Measurements from ENCODE around the gene CDH13.
A peak's percentile ranks its signal among the peaks of the same experiment; 100 is the strongest.

The CDH13 gene

DNA sequence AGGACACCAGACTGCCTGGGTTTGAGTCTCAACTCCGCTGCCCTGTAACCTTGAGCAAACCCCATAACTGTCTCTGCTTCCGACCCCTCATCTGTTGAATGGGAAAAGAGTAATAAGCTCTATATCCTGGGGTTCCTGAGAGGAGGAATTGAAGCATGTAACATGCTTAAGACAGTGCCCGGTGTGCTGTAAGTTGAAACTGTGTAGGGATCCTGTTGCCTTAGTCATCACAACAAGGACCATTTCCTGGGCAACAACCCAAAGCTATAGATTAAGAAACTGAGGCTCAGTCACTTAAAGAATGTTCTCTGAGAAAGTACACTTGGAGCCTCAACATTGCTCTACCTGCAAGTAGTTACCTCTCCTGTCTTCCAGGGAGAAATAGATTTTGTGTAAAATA lies 23.0 kb downstream of the CDH13 start:
- no peak overlapping the region for H3K4me3 ChIP-seq (ENCODE audit: low read length)
- H3K4me1 ChIP-seq (ENCODE audit: control insufficient read depth, low read length): peaks cover 33% of the 10 kb centered on the region
- H3K36me3 ChIP-seq (ENCODE audit: control insufficient read depth, low read length): no peaks in the 10 kb centered on the region
- H3K79me2 ChIP-seq (ENCODE audit: control insufficient read depth, low read length): no peaks in the 10 kb centered on the region
- H3K9me2 ChIP-seq (replicated peaks; ENCODE audit: control insufficient read depth, low read length): no peaks in the 10 kb centered on the region
- no peak for TF ChIP-seq EZH2phosphoT487 (IDR thresholded peaks at IDR 0.05; ENCODE audit: borderline replicate concordance, low read length)
- TF ChIP-seq, protein P1, sequence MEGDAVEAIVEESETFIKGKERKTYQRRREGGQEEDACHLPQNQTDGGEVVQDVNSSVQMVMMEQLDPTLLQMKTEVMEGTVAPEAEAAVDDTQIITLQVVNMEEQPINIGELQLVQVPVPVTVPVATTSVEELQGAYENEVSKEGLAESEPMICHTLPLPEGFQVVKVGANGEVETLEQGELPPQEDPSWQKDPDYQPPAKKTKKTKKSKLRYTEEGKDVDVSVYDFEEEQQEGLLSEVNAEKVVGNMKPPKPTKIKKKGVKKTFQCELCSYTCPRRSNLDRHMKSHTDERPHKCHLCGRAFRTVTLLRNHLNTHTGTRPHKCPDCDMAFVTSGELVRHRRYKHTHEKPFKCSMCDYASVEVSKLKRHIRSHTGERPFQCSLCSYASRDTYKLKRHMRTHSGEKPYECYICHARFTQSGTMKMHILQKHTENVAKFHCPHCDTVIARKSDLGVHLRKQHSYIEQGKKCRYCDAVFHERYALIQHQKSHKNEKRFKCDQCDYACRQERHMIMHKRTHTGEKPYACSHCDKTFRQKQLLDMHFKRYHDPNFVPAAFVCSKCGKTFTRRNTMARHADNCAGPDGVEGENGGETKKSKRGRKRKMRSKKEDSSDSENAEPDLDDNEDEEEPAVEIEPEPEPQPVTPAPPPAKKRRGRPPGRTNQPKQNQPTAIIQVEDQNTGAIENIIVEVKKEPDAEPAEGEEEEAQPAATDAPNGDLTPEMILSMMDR (IDR thresholded peaks at IDR 0.05; ENCODE audit: low read depth, low read length, poor library complexity, severe bottlenecking): no peak
- no peaks in the 10 kb centered on the region for H3F3A ChIP-seq (ENCODE audit: control insufficient read depth, insufficient read depth)
- H3K4me2 ChIP-seq (ENCODE audit: low read length): no peak overlapping the region
- H3K27me3 ChIP-seq (ENCODE audit: control insufficient read depth, low read length): no peaks in the 10 kb centered on the region
- 0 out of 2 replicates have a peak, but pooled peaks cover 4% of the 10 kb centered on the region for H3K9me3 ChIP-seq (ENCODE audit: control insufficient read depth, insufficient read depth, low read length)
- no peak overlapping the region for H3K27ac ChIP-seq (ENCODE audit: low read depth, low read length)
- no peaks in the 10 kb centered on the region for H4K20me1 ChIP-seq (ENCODE audit: control insufficient read depth, insufficient read depth, low read depth, low read length)

DNA sequence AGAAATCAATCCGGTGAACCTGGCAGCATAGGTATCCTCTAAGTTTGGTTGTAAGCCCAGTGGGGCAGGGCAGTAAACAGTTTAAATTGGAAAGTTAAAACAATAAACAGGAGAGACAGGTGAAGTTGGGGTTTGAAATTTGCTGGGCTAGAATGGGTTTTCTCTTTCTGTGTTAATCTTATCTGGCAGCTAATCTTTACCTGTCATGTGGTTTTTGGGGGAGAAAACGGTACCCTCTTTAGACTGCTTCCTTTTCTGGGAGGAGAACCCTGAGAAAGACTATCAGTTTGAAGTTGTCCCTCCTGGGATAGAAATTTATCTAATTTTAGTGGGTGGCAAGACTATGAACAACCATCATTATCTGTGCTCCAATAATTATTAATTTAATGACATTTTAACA lies 24.0 kb downstream of the CDH13 start:
- Histone ChIP-seq H3K9me2 (replicated peaks; ENCODE audit: control insufficient read depth, low read length) (no peaks in the 10 kb centered on the region), H3K9me3 (ENCODE audit: control insufficient read depth, insufficient read depth, low read length) (0 out of 2 replicates have a peak, but pooled peaks cover 4% of the 10 kb centered on the region), H3K27ac (ENCODE audit: low read depth, low read length) (no peak overlapping the region), H3K4me1 (ENCODE audit: control insufficient read depth, low read length) (peaks cover 33% of the 10 kb centered on the region), H3K79me2 (ENCODE audit: control insufficient read depth, low read length) (no peaks in the 10 kb centered on the region), H3K27me3 (ENCODE audit: control insufficient read depth, low read length) (no peaks in the 10 kb centered on the region), H4K20me1 (ENCODE audit: control insufficient read depth, insufficient read depth, low read depth, low read length) (no peaks in the 10 kb centered on the region), H3K4me3 (ENCODE audit: low read length) (no peak overlapping the region), H3K36me3 (ENCODE audit: control insufficient read depth, low read length) (no peaks in the 10 kb centered on the region), H3F3A (ENCODE audit: control insufficient read depth, insufficient read depth) (no peaks in the 10 kb centered on the region), H3K4me2 (ENCODE audit: low read length) (no peak overlapping the region)
- no peak for TF ChIP-seq EZH2phosphoT487 (IDR thresholded peaks at IDR 0.05; ENCODE audit: borderline replicate concordance, low read length)
- TF ChIP-seq, protein P1 (IDR thresholded peaks at IDR 0.05; ENCODE audit: low read depth, low read length, poor library complexity, severe bottlenecking): no peak

DNA sequence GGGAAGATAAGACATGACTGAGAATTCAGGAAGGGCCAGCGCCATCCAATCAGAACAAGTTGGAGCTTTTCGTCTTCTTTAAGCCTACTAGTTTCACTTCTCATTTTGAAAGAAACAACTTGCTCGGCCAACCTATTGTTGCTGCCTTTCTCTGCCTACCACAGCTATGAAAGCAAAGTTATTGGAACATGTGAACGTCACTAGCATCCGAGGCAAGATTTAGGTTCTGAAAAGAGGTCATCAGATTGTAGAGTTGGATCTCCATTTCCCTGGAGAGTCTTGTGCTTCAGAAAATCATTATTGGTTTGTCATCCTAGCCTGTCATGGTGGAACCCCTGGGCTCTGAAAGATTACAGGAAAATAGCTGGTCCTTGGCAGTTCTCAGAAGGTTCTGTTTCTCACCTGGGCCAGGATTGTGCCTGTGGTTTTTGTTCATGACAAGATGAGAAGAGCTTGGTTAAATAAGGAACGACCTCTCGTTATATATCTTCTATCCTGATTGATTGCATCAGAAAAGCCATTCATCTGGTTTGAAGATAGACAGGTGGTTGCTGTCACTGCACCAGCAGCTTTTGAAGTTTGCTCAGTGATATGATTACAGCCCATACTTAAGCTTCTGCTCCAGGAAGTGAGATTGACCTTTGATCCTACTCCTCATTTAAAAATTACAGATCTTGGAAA lies 25.3 kb downstream of the CDH13 start:
- Histone ChIP-seq H3K79me2 (ENCODE audit: control insufficient read depth, low read length) (no peaks in the 10 kb centered on the region), H3K36me3 (ENCODE audit: control insufficient read depth, low read length) (no peaks in the 10 kb centered on the region), H3K9me3 (ENCODE audit: control insufficient read depth, insufficient read depth, low read length) (0 out of 2 replicates have a peak, but pooled peaks cover 4% of the 10 kb centered on the region), H3K4me3 (ENCODE audit: low read length) (peak overlapping the region; percentile 35; the same call in 1 of the 2 replicates), H3K4me2 (ENCODE audit: low read length) (peak overlapping the region; percentile 45), H3K4me1 (ENCODE audit: control insufficient read depth, low read length) (peaks cover 33% of the 10 kb centered on the region), H4K20me1 (ENCODE audit: control insufficient read depth, insufficient read depth, low read depth, low read length) (no peaks in the 10 kb centered on the region), H3K27ac (ENCODE audit: low read depth, low read length) (peak overlapping the region; percentile 30), H3K9me2 (replicated peaks; ENCODE audit: control insufficient read depth, low read length) (no peaks in the 10 kb centered on the region), H3F3A (ENCODE audit: control insufficient read depth, insufficient read depth) (no peaks in the 10 kb centered on the region), H3K27me3 (ENCODE audit: control insufficient read depth, low read length) (no peaks in the 10 kb centered on the region)
- no peak for TF ChIP-seq EZH2phosphoT487 (IDR thresholded peaks at IDR 0.05; ENCODE audit: borderline replicate concordance, low read length)
- TF ChIP-seq, protein P1 (IDR thresholded peaks at IDR 0.05; ENCODE audit: low read depth, low read length, poor library complexity, severe bottlenecking): no peak

Measured in DOHH2 (cell line).